Left renal cortex interstitium (tissue), 4 donors: ENCODE data around the gene FOXF2. TPM values are rescaled to one million over a fixed set of nuclear protein-coding genes. Genes with fewer than 3 reads are reported as not detected.

Experiments used
- DNase-seq, 4 donors: peaks; one replicate each; pipeline ENCODE4 v3.0.0-alpha.2; 2013; ENCODE audit warnings: low read depth in 4 of 4, low spot score in 2 of 4, missing footprints in 1 of 4
- polyA plus RNA-seq, 4 donors: library from polyadenylated mRNA; unstranded; fragments of 120-200 nt; gene quantifications; one replicate each; pipeline ENCODE4 v1.2.1, GENCODE V29; 2013; ENCODE audit not compliant: insufficient read length in 4 of 4

The FOXF2 gene
- polyA plus RNA-seq, 4 donors, result 0.16 to 0.25 (median 0.22) TPM

- DNase-seq, result no peak
Measured at GRCh38 chr6:1390133-1390945, 963 bp downstream of the FOXF2 start.

DNA sequence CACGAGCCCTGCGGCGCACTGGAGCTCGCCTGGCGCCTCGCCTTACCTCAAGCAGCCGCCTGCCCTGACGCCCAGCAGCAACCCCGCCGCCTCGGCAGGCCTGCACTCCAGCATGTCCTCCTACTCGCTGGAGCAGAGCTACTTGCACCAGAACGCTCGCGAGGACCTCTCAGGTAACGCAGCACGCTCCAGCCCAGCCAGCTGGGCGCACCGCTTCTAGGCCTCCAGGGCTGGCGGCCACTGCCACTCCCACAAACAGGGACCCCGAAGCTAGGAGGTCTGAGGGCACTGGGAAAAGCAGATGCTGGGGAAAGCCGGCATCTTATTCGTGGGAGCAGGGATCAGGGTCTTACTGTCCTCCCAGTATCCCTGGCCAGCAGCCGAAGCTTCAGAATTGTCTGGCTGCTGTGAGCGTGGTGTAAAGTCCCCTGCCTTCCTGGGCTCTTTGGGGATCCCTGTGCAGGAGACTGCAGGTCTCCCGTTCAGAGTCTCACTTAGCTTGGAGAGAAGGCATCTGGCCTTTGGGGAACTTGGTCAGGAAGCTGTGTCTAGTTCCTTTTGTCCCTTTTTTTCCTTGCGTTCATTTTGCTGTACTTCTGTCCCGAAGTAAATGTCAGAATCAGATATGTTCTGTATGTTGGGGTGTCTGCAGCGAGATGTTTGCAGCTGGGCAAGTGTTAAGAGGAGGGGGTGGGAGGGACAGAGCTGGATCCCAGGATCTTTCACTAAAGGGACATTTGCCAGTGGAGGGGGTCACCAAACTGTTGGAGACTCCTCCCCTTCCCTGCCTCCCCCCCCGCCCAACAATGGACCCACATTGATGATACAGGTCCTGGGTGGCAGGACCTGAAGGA lies 1.8 kb downstream of the FOXF2 start:
- no peak for DNase-seq

DNA sequence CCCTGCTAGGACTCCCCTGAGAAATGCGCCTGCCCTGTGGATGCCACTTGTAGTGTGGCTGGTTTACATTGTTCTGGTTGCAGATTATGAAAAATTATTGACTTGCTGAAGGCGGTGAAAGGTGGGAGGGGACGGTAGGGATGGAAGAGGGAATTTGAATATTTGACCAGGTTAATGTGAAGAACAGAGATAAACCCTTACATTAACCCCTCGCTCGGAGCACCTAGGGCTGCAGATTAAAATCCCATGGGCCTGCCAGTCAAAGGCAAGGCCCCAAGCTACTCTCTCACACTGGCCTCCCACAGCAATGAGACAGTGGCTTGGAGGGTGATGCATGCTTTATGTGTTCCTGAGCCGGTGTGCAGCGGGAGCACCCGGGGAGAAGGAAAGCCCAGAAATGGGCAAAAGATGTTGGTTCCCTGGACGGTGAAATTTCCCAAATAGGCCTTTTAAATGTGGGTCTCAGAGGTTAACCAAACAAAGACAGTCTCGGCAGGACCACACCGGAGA lies 2.5 kb downstream of the FOXF2 start:
- no peak for DNase-seq

DNA sequence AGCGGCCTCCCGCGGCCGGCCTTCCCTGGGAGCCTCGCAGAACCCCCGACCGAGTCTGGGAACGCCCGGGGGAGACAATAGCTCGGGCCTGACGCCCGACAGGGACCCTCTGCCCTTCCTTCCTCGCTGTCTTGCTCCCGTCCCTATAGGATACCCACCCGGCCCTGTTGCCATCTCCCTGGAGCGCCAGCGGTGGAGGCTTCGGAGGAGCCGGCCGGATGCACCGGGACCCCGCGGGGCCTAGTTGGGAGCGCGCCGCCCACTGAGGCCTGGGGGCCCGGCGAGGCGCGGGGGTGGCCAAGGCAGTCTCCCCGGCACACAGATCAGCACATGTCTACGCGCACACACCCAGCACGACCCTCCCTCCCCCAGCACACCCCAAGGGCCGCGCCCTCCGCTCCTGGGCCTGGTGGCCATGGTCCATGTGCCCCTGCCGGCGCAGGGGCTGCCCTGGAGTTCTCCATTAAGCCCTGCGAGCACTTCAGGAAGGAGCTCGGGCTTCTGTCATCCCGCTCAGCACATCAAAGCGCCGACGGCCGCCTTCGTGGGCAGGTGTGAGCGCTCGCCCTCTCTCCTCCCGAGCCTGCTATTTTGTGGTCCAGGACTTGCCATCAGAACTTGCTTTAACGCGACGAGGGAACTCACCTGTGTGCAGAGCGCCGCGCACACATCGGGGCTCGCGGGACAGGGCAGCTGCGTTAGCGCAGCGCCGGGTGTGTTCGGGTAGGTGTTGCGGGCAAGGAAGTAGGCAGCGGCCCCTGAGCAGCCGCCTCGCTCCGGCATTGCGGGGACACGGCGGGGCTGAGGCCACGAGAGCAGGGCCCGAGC lies 3.7 kb downstream of the FOXF2 start:
- DNase-seq, result no peak

GRCh38 chr6:1393641-1394283 lies 4.4 kb downstream of the FOXF2 start:
- DNase-seq, result no peak

GRCh38 chr6:1394514-1395463 lies 5.4 kb downstream of the FOXF2 start:
- no peak for DNase-seq

- no peak for DNase-seq
Measured at GRCh38 chr6:1395506-1395905, 6.1 kb downstream of the FOXF2 start.

- DNase-seq, result no peak
Measured at GRCh38 chr6:1395941-1396908, 6.8 kb downstream of the FOXF2 start.

- DNase-seq, result peak in 1 of 4 donors; percentile 73
Measured at GRCh38 chr6:1396952-1397868, 7.8 kb downstream of the FOXF2 start.

GRCh38 chr6:1399085-1399780 lies 9.9 kb downstream of the FOXF2 start:
- DNase-seq, result no peak

- no peak for DNase-seq
Measured at GRCh38 chr6:1400126-1400850, 10.9 kb downstream of the FOXF2 start.

DNA sequence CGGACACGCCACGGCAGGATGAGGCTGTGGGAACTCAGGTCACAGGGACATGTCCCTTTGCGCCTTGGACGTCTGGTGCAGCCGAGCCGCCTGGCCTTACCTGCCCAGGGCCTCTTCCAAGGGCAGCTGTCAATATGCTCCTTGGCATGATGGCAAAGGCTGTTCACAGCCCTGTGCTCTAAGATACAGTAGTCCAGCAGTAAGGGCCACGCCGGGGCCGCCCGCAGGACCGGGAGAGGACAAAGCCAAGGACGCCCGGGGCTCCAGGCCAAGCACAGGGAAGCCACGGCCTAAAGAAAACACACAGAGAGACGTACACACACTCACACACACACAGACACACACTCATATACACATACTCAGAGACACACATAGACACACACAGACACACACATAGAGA lies 13.0 kb downstream of the FOXF2 start:
- DNase-seq, result no peak

GRCh38 chr6:1402868-1403267 lies 13.5 kb downstream of the FOXF2 start:
- DNase-seq, result no peak

- no peak for DNase-seq
Measured at GRCh38 chr6:1403851-1404712, 14.7 kb downstream of the FOXF2 start.

- DNase-seq, result no peak
Measured at GRCh38 chr6:1404713-1405098, 15.3 kb downstream of the FOXF2 start.
